HG03342 (cell line): ENCODE data around the gene ENTPD2.
"Not testable (repeated sequence)": the region's sequence is repeated elsewhere in the genome, so short reads cannot be mapped to it uniquely, and the experiment has no call there.

Source experiments
- ATAC-seq: cut with Tn5 transposase; IDR thresholded peaks from one replicate; pipeline ENCODE4 v1.9.1; 2021; ENCODE audit warnings: mild to moderate bottlenecking, moderate library complexity; ENCODE audit not compliant: unreplicated experiment

The ENTPD2 gene

GRCh38 chr9:137065336-137065967 is 11.6 kb upstream of the ENTPD2 start:
- ATAC-seq, result no peak

- ATAC-seq, result no peak
These were observed 11.0 kb upstream of the ENTPD2 start for GRCh38 chr9:137064880-137065164.

- ATAC-seq, result no peak
These were observed 10.4 kb upstream of the ENTPD2 start for GRCh38 chr9:137064027-137064879.

GRCh38 chr9:137063311-137064026 is 9.6 kb upstream of the ENTPD2 start:
- ATAC-seq, result no peak

GRCh38 chr9:137062798-137063197 is 8.9 kb upstream of the ENTPD2 start:
- not testable (repeated sequence) for ATAC-seq

GRCh38 chr9:137062384-137062783 is 8.5 kb upstream of the ENTPD2 start:
- no peak for ATAC-seq

- ATAC-seq, result no peak
These were observed 4.8 kb upstream of the ENTPD2 start for GRCh38 chr9:137058521-137059234.

- no peak for ATAC-seq
These were observed 3.7 kb upstream of the ENTPD2 start for GRCh38 chr9:137057545-137057944.

GRCh38 chr9:137056739-137057415 is 3.0 kb upstream of the ENTPD2 start:
- ATAC-seq, result no peak

- no peak for ATAC-seq
These were observed 1.8 kb upstream of the ENTPD2 start for GRCh38 chr9:137055385-137056364.

- no peak for ATAC-seq
These were observed 1.1 kb upstream of the ENTPD2 start for GRCh38 chr9:137054932-137055384.

- no peak for ATAC-seq
These were observed 590 bp downstream of the ENTPD2 start for GRCh38 chr9:137052998-137053943.

- ATAC-seq, result no peak
These were observed 1.6 kb downstream of the ENTPD2 start for GRCh38 chr9:137052293-137052692.

- no peak for ATAC-seq
These were observed 2.6 kb downstream of the ENTPD2 start for GRCh38 chr9:137051145-137051724.

GRCh38 chr9:137050570-137050969 is 3.3 kb downstream of the ENTPD2 start:
- no peak for ATAC-seq

GRCh38 chr9:137049544-137050449 is 4.1 kb downstream of the ENTPD2 start:
- no peak for ATAC-seq
